Epithelial cell of proximal tubule (primary cell): ENCODE data around the gene KHSRP. TPM values are rescaled to one million over a fixed set of nuclear protein-coding genes. Genes with fewer than 3 reads are reported as not detected.
"Not testable (repeated sequence)": the region's sequence is repeated elsewhere in the genome, so short reads cannot be mapped to it uniquely, and the experiment has no call there.

Experiments used
- DNase-seq: peaks from one replicate; pipeline ENCODE4 v3.0.0-alpha.2; 2011; ENCODE audit warnings: low read depth
- H3K4me3 ChIP-seq: 2 replicates; pipeline ENCODE4 v1.5.1; 2011; ENCODE audit warnings: low read depth, mild to moderate bottlenecking, low read length
- total RNA-seq: library from RNA; depleted of rRNA; stranded (reverse); fragments of >200 nt; gene quantifications from 2 replicates; pipeline ENCODE4 v1.2.3, GENCODE V29; 2015
- TF ChIP-seq, protein P1 (sequence below): conservative IDR thresholded peaks from 2 replicates; pipeline ENCODE4 v1.5.1; 2012; ENCODE audit warnings: low read depth, mild to moderate bottlenecking, low read length

The KHSRP gene
- total RNA-seq, 1 donor from 2014 or later = 96.0 TPM

DNA sequence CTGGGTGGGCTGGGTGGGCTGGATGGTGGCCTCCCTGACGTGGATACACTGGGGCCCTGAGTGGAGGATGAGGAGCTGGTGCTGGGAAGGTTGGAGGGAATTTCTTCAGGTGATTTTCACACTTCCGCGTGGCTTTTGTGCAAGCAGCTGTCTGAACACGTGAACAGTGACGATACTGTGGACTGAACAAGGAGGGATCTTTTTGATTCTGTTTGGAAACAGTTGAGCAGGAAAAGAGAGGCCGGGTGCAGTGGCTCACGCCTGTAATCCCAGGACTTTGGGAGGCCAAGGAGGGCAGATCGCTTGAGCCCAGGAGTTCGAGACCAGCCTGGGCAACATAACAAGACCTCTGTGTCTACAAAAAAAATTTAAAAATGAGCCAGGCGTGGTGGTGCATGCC lies 22.6 kb downstream of the KHSRP start:
- no peak overlapping the region for H3K4me3 ChIP-seq
- TF ChIP-seq, protein P1, sequence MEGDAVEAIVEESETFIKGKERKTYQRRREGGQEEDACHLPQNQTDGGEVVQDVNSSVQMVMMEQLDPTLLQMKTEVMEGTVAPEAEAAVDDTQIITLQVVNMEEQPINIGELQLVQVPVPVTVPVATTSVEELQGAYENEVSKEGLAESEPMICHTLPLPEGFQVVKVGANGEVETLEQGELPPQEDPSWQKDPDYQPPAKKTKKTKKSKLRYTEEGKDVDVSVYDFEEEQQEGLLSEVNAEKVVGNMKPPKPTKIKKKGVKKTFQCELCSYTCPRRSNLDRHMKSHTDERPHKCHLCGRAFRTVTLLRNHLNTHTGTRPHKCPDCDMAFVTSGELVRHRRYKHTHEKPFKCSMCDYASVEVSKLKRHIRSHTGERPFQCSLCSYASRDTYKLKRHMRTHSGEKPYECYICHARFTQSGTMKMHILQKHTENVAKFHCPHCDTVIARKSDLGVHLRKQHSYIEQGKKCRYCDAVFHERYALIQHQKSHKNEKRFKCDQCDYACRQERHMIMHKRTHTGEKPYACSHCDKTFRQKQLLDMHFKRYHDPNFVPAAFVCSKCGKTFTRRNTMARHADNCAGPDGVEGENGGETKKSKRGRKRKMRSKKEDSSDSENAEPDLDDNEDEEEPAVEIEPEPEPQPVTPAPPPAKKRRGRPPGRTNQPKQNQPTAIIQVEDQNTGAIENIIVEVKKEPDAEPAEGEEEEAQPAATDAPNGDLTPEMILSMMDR = no peak
- DNase-seq = no peak

DNA sequence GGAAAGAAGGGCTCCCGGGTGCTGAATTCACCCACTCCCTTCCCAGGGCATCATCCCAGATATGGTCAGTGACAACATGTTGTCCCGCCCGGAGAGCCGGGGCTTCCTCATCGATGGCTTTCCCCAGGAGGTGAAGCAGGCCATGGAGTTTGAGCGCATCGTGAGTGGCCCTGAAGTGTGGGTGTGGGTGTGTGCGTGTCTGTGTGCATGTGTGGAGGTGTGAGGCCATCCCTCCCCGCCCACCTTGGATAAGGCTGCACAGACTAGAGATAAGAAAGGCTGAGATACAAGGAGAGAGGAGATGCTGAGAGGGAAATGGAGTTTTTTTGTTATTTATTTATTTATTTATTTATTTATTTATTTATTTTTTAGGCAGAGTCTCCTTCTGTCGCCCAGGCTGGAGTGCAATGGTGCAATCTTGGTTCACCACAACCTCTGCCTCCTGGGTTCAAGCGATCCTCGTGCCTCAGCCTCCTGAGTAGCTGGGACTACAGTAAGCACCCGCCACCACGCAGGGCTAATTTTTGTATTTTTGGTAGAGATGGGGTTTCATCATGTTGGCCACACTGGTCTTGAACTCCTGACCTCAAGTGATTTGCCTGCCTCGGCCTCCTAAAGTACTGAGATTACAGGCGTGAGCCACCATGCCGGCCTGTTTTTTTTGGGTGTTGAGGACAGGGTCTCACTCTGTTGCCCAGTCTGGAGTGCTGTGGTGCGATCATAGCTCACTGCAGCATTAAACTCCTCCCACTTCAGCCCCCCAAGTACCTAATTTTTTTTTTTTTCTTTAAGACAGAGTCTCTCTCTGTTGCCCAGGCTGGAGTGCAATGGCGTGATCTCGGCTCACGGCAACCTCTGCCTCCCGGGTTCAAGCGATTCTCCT lies 24.3 kb downstream of the KHSRP start:
- not testable (repeated sequence) for DNase-seq, H3K4me3 ChIP-seq

DNA sequence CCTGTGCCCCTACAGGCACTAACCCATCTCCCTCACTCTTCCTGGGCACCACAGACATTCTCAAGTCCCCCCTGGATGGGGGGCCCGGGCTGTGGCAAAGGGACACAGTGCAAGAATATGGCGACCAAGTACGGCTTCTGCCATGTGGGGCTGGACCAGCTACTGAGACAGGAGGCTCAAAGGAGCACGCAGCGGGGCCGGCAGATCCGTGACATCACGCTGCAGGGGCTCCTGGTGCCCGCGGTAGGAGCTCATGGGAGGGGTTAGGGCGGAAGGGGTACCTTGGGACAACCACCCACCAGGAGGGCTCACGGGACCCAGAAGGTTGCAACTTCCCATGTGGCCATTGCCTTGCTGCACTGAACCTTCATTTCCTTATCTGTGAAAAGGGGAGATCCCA lies 28.3 kb downstream of the KHSRP start:
- DNase-seq = no peak
- H3K4me3 ChIP-seq = no peak overlapping the region
- TF ChIP-seq, protein P1 = no peak

DNA sequence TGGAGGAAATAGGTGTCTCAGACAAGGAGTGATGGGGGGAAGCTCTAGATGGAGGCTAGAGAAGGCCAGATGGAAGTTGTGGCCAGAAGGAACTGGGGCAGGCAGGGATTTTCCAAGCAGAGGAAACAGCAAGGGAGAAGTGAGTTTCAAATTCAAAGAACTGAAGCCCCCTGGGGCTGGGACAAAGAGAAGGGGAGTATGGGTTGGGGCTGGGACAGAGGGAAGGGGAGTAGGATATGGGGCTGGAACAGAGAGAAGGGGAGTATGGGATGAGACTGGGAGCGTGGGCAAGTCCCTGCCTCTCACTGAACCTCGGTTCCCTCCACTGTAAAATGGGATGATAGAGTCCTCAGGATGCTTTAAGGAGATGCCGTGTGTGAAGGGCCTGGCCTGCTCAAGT lies 29.8 kb downstream of the KHSRP start:
- TF ChIP-seq, protein P1 = no peak
- no peak for DNase-seq
- no peak overlapping the region for H3K4me3 ChIP-seq

DNA sequence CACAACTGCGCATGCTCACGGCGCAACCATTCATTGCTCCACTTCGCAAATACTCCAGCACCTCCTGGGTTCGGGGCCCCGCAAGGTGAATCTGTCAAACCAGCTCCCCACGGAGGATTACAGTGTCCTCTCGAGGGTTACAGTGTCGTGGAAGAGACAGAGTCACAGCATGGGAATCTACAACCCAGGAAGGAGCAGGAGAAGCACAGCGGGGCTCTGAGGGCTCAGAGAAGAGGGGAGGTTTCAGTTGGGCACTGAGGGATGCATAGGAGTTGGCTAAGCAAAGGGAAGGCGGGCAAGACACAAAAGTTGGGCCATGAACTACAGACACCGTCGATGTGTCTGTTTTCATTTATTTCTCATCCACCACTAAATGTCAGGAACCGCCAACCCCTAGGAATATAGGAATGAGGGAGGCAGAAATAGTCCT lies 30.6 kb downstream of the KHSRP start:
- TF ChIP-seq, protein P1 = no peak

DNA sequence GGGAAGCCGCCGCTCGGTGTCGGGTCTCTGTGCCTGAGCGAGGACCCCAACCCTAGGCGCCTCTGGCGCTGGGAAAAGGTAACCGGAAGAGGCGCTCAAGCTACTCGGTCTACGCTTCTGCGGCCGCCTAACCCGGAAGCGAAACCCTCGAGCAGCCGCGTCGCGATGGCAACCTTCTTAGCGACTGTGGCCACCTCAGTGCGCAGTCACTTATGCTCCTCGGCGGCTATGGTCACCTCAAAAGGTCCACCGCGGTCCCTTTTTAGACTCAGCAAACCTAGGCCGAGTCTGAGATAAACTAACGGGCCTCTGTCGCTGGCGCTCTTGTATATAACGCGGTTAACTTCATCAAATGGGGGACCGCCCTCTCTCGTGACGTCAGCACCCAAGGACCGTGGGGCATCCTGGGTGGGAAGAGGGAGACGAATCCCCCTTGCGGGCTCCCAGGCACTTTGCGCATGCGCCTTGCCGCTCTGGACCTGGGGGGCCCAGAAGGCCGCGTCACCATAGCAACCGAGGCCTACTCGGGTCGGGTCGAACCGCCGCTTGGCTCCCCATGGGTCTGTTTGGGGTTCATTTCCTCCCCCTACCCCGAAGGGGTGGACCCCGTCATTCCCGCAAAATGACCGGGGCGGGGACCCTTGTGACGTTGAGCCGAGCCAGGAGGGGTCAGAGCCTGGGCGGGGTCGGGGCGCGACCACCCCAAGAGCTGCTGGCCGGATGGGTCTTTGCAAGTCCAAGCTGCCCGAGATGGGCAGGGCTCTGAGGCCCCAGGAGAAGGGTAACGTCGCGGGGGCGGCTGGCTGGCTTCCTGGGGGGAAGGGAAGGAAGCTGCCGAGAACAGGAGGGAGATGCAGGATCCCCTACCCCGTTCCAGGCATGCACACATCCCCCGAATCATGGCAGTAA lies 31.3 kb downstream of the KHSRP start, which contains the start of gene GTF2F1:
Gene GTF2F1 (minus strand): TSS at position 91 of the 909 bp plus-strand sequence. CDS start 169 bp downstream, outside the sequence.
- TF ChIP-seq, protein P1 = no peak
- peak within 1 kb of the TSS; percentile 67 for H3K4me3 ChIP-seq
- DNase-seq = peak; percentile 62

More for the DNA sequence above, 30.6 kb downstream of the KHSRP start:
- H3K4me3 ChIP-seq = peak overlapping the region; percentile 67
- DNase-seq = no peak
